Mucosa of rectum (tissue), 2 donors: Measurements from ENCODE around the gene SMIM32.

ENCODE experiments used
- H3K27ac ChIP-seq, 2 donors: one replicate each; pipeline ENCODE4 v1.7.0; 2013; ENCODE audit warnings: inconsistent platforms in 2 of 2, low read depth in 2 of 2, low read length in 2 of 2
- H3K27me3 ChIP-seq, 2 donors: one replicate each; pipeline ENCODE4 v1.7.0; 2013; ENCODE audit warnings: low read length in 2 of 2; ENCODE audit not compliant: control insufficient read depth in 2 of 2, insufficient read depth in 2 of 2
- H3K36me3 ChIP-seq, 2 donors: one replicate each; pipeline ENCODE4 v1.7.0; 2013; ENCODE audit warnings: low read length in 2 of 2; ENCODE audit not compliant: control insufficient read depth in 2 of 2, insufficient read depth in 2 of 2
- H3K4me1 ChIP-seq, 2 donors: one replicate each; pipeline ENCODE4 v1.7.0; 2013; ENCODE audit warnings: low read length in 2 of 2, mild to moderate bottlenecking in 1 of 2; ENCODE audit not compliant: control insufficient read depth in 2 of 2, insufficient read depth in 2 of 2
- H3K4me3 ChIP-seq, 2 donors: one replicate each; pipeline ENCODE4 v1.7.0; 2013; ENCODE audit warnings: low read length in 2 of 2
- H3K9ac ChIP-seq, 2 donors: one replicate each; pipeline ENCODE4 v1.7.0; 2013; ENCODE audit warnings: low read length in 2 of 2, low read depth in 1 of 2, mild to moderate bottlenecking in 1 of 2
- H3K9me3 ChIP-seq, 2 donors: one replicate each; pipeline ENCODE4 v1.7.0; 2013; ENCODE audit warnings: low read length in 2 of 2; ENCODE audit not compliant: control insufficient read depth in 2 of 2
- donor health status: healthy.
- donor health status: Normal muscosa, but diverticular disease.

Gene SMIM32

GRCh38 chr5:136199408-136199807 lies 6.4 kb upstream of the SMIM32 start:
- H3K4me1 ChIP-seq: no peaks in the 10 kb centered on the region
- H3K9ac ChIP-seq: no peak overlapping the region
- H3K27ac ChIP-seq: no peak overlapping the region
- no peaks in the 10 kb centered on the region for H3K36me3 ChIP-seq
- no peaks in the 10 kb centered on the region for H3K27me3 ChIP-seq
- H3K4me3 ChIP-seq: no peak overlapping the region
- H3K9me3 ChIP-seq: no peaks in the 10 kb centered on the region

- H3K4me3 ChIP-seq: no peak overlapping the region
- H3K27me3 ChIP-seq: no peaks in the 10 kb centered on the region
- H3K9ac ChIP-seq: no peak overlapping the region
- H3K36me3 ChIP-seq: no peaks in the 10 kb centered on the region
- peaks cover 4% of the 10 kb centered on the region in 2 donors for H3K4me1 ChIP-seq
- H3K9me3 ChIP-seq: no peaks in the 10 kb centered on the region
- no peak overlapping the region for H3K27ac ChIP-seq
These were observed 5.5 kb upstream of the SMIM32 start for GRCh38 chr5:136198453-136198852.

DNA sequence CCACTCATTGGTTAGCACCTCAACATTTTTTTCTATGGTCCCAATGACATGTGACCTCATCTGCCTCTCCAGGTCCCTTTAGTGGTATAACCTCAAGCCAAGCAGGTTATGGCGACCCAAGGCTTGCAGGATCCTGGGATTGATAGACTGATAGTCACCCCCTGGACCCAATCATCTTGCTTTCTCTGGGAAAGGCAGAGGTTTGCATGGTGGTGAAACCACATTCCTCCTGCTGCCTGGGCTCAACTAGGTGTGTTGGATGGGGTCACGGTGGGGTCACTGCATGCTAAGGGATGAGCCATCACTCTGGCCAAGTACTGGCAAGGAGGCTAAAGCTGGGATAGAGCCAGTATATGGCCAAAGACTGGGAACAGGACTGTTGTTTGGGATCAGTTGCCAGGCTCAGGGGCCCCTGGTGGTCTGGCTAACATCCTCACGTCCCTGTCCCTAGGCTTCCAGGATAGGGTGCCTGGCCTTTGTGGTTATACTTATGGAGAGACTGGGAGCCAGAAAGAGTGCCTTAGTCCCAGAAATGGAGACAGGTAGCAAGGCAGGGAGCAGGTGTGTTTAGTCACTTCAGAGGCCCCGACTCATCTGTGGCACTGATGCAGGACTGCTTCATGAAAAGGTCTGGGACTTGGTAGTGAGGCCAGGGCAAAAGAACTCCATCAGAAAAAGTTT lies 4.6 kb upstream of the SMIM32 start:
- peaks cover 4 to 7% of the 10 kb centered on the region in 2 donors for H3K4me1 ChIP-seq
- H3K9ac ChIP-seq: no peak overlapping the region
- H3K9me3 ChIP-seq: no peaks in the 10 kb centered on the region
- H3K27me3 ChIP-seq: no peaks in the 10 kb centered on the region
- no peak overlapping the region for H3K27ac ChIP-seq
- H3K4me3 ChIP-seq: no peak overlapping the region
- H3K36me3 ChIP-seq: no peaks in the 10 kb centered on the region

DNA sequence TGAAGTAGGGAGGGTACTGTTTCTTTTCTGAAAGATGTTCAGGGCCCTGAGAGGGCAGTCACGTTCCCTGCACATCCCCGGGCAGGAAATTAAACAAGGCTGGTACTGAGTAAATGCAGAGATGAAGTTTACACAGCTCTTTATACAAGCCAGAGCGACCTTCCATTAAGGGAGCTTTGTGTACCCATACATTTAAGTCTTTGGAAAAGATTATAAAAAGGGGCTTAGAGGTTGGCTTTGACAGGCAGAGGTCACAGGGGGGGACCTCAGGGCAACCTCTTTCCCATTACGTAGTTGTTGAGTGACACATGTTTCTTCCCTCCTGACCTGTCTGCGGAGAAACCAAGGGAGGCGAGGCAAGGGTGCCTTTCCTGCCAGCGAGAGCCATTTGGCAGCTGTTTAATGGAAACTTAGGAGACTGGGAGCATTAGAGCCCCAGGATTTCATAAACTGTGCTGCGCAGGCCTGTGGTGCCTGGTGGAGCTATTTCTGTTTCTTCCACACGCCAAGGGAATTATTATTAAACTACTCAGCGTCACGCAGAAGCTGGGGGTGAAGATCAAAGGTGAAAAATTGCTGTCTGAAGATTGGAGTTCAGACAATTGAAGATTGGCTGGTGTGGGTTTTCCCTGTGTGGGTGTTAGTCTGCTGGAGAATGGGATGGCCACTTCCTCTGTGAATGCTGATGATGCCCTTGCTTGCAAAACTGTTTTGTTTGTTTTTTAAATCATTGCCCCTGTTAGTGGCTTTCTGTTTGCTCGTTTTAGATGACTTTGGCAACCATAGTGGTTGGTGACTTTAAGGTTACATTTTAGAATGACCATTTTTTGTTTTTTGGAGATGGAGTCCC lies 3.2 kb upstream of the SMIM32 start:
- Histone ChIP-seq H3K27me3 (peaks cover 0 to 3% of the 10 kb centered on the region in 2 donors), H3K36me3 (no peaks in the 10 kb centered on the region), H3K4me1 (peaks cover 12 to 14% of the 10 kb centered on the region in 2 donors), H3K9ac (no peak overlapping the region), H3K27ac (no peak overlapping the region), H3K9me3 (no peaks in the 10 kb centered on the region), H3K4me3 (no peak overlapping the region)

DNA sequence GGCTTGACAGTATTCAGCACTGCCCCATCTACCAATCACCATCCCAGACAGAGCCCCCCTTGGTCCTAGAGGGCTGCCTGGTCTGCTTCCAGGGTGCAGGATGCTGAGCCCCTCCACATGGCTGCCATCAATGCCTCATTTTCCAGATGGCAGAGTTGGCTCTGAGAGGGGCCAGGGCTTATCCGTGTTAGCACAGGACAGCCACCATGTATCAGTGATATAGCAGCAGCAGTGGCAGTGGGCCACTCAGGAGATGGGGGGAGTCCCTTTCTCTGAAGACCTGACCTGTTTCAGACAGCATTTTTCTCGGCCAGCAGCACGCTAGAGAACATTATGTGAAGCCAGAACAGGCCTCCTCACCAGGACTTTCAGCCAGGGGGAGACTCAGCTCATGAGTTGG lies 1.6 kb upstream of the SMIM32 start:
- Histone ChIP-seq H3K4me1 (peaks cover 25 to 28% of the 10 kb centered on the region in 2 donors), H3K9ac (no peak overlapping the region), H3K27ac (no peak overlapping the region), H3K9me3 (no peaks in the 10 kb centered on the region), H3K4me3 (no peak overlapping the region), H3K27me3 (peaks cover 0 to 8% of the 10 kb centered on the region in 2 donors), H3K36me3 (no peaks in the 10 kb centered on the region)

GRCh38 chr5:136193322-136193935 lies 467 bp upstream of the SMIM32 start:
- peaks cover 33 to 39% of the 10 kb centered on the region in 2 donors for H3K4me1 ChIP-seq
- H3K4me3 ChIP-seq: peak overlapping the region; percentile 62 to 78
- no peaks in the 10 kb centered on the region for H3K9me3 ChIP-seq
- peaks cover 0 to 8% of the 10 kb centered on the region in 2 donors for H3K27me3 ChIP-seq
- peaks cover 0 to 3% of the 10 kb centered on the region in 2 donors for H3K36me3 ChIP-seq
- H3K27ac ChIP-seq: peak overlapping the region in 1 of 2 donors; percentile 69
- H3K9ac ChIP-seq: peak overlapping the region in 1 of 2 donors; percentile 5

- Histone ChIP-seq H3K9me3 (no peaks in the 10 kb centered on the region), H3K9ac (peak overlapping the region; percentile 70 to 88), H3K4me3 (peak overlapping the region; percentile 62 to 78), H3K27ac (peak overlapping the region; percentile 69 to 75), H3K36me3 (peaks cover 0 to 5% of the 10 kb centered on the region in 2 donors), H3K27me3 (peaks cover 0 to 8% of the 10 kb centered on the region in 2 donors), H3K4me1 (peaks cover 41 to 46% of the 10 kb centered on the region in 2 donors)
These were observed 892 bp downstream of the SMIM32 start for GRCh38 chr5:136192015-136192525.

DNA sequence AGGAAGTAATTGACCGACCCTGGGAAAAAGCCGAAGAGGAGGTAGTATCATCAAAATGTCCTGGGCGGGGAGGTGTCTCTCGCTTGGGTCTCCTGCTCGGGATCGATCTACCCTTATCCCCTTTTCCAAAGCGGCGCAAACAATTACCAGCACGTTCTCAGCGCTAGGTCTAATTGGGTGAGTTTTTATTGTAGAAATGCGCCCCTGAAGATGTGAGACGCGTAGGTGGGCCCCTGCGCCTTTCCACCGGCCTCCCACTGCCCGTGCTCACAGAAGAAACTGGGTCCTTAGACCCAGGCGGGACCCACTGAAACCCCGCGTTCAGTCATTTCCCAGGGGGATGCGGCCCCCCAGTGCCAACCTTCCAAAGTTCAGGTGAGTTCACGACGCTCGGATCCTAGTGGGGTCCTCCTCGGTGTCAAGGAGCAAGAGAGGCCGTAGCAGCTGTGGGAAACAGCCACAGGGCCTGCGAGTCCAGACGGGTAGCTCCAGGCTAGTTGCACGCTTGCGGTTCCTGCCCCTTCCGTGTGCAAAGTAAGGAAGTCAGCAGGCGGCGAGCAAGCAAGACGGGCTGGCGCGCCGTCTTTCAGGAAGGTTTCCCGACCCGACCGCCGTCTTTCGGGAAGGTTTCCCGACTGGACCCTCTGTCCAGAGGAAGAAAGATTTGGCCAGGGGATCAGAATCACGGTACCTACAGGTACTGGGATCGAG lies 1.5 kb downstream of the SMIM32 start:
- peak overlapping the region; percentile 62 to 78 for H3K4me3 ChIP-seq
- H3K9me3 ChIP-seq: no peaks in the 10 kb centered on the region
- peak overlapping the region; percentile 69 to 75 for H3K27ac ChIP-seq
- peaks cover 0 to 5% of the 10 kb centered on the region in 2 donors for H3K36me3 ChIP-seq
- peaks cover 41 to 47% of the 10 kb centered on the region in 2 donors for H3K4me1 ChIP-seq
- H3K9ac ChIP-seq: peak overlapping the region; percentile 70 to 88
- H3K27me3 ChIP-seq: peaks cover 0 to 8% of the 10 kb centered on the region in 2 donors

GRCh38 chr5:136190904-136191303 lies 2.1 kb downstream of the SMIM32 start:
- peak overlapping the region; percentile 18 to 34 for H3K9ac ChIP-seq
- peaks cover 45 to 53% of the 10 kb centered on the region in 2 donors for H3K4me1 ChIP-seq
- H3K27ac ChIP-seq: peak overlapping the region; percentile 69 to 75
- H3K36me3 ChIP-seq: peaks cover 0 to 5% of the 10 kb centered on the region in 2 donors
- H3K9me3 ChIP-seq: no peaks in the 10 kb centered on the region
- H3K4me3 ChIP-seq: peak overlapping the region; percentile 62 to 78
- H3K27me3 ChIP-seq: peaks cover 0 to 8% of the 10 kb centered on the region in 2 donors
